DOHH2 (cell line): ENCODE measurements around the gene CYP2S1.
"Not testable (repeated sequence)": the region's sequence is repeated elsewhere in the genome, so short reads cannot be mapped to it uniquely, and the experiment has no call there.

Source experiments
- EZH2phosphoT487 ChIP-seq: fragments of 200-600 bp; sonication (generic); IDR thresholded peaks from 2 replicates; pipeline ENCODE4 v1.6.1; 2017; ENCODE audit warnings: borderline replicate concordance, mild to moderate bottlenecking, antibody characterized with exemption, low read length, moderate library complexity, mixed read lengths
- TF ChIP-seq, protein P1 (sequence below): fragments of 200-600 bp; sonication (generic); IDR thresholded peaks from one replicate; pipeline ENCODE4 v1.5.1; 2014; ENCODE audit warnings: antibody characterized with exemption, mild to moderate bottlenecking, low read depth, low read length; ENCODE audit not compliant: poor library complexity, severe bottlenecking

DNA sequence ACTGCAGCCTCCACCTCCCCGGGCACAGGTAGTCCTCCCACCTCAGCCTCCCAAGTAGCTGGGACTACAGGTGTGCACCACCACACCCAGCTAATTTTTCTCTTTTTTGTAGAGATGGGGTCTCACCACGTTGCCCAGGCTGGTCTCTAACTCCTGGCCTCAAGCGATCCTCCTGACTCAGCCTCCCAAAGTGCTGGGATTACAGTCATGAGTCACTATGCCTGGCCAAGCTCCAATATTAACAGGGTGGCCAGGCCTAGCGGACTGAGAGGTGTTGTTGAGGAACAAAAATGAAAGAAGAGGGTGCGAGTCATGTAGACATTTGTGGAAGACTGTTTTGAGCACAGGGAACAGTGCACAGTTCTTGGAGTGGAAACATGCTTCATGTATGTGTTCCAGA is 36.3 kb downstream of the CYP2S1 start:
- not testable (repeated sequence) for TF ChIP-seq EZH2phosphoT487
- TF ChIP-seq, protein P1, sequence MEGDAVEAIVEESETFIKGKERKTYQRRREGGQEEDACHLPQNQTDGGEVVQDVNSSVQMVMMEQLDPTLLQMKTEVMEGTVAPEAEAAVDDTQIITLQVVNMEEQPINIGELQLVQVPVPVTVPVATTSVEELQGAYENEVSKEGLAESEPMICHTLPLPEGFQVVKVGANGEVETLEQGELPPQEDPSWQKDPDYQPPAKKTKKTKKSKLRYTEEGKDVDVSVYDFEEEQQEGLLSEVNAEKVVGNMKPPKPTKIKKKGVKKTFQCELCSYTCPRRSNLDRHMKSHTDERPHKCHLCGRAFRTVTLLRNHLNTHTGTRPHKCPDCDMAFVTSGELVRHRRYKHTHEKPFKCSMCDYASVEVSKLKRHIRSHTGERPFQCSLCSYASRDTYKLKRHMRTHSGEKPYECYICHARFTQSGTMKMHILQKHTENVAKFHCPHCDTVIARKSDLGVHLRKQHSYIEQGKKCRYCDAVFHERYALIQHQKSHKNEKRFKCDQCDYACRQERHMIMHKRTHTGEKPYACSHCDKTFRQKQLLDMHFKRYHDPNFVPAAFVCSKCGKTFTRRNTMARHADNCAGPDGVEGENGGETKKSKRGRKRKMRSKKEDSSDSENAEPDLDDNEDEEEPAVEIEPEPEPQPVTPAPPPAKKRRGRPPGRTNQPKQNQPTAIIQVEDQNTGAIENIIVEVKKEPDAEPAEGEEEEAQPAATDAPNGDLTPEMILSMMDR = not testable (repeated sequence)
